ENCODE results near the gene CXCR2.
A peak's percentile ranks its signal among the peaks of the same experiment; 100 is the strongest.

GRCh38 chr2:218186355-218186766, 60.5 kb downstream of the CXCR2 start:
- no peak; the same call in 1 of the 2 replicates for TF ChIP-seq CTCF (tag by site-specific recombination; IDR thresholded peaks at IDR 0.05)
- TF ChIP-seq GLIS2 (tag by site-specific recombination; IDR thresholded peaks at IDR 0.05): no peak
- no peak for TF ChIP-seq ZNF473 (tag by site-specific recombination; IDR thresholded peaks at IDR 0.05)
- no peak for TF ChIP-seq ZFP37 (tag by site-specific recombination; IDR thresholded peaks at IDR 0.05)
- TF ChIP-seq REST (tag by site-specific recombination; IDR thresholded peaks at IDR 0.05): no peak
- TF ChIP-seq ZNF148 (tag by site-specific recombination; IDR thresholded peaks at IDR 0.05; ENCODE audit: borderline replicate concordance): no peak
- 0 out of 2 replicates have a peak, but pooled peaks have one; percentile 39 for TF ChIP-seq ZBTB11 (tag by site-specific recombination; conservative IDR thresholded peaks at IDR 0.05; ENCODE audit: low read depth)
- no peak for TF ChIP-seq ZNF391 (tag by site-specific recombination; IDR thresholded peaks at IDR 0.05; ENCODE audit: borderline replicate concordance, low read depth)
- no peak for TF ChIP-seq ATF2 (tag by site-specific recombination; IDR thresholded peaks at IDR 0.05; ENCODE audit: low read depth)
- no peak for TF ChIP-seq ZNF140 (tag by site-specific recombination; IDR thresholded peaks at IDR 0.05)
- TF ChIP-seq ZNF280C (tag by site-specific recombination; IDR thresholded peaks at IDR 0.05): no peak
- TF ChIP-seq ZNF202 (tag by site-specific recombination; IDR thresholded peaks at IDR 0.05; ENCODE audit: borderline replicate concordance): no peak

Measured in HEK293 (cell line).